Activated CD4-positive, alpha-beta memory T cell treated with anti-CD3 and anti-CD28 coated beads, Interleukin-2, amount 10 ng/mL, durations not matched to agents 7 days and 5 days (primary cell): ENCODE measurements around the gene DUOX1. TPM values are rescaled to one million over a fixed set of nuclear protein-coding genes. Genes with fewer than 3 reads are reported as not detected.
A peak's percentile ranks its signal among the peaks of the same experiment; 100 is the strongest.

Experiments used
- CTCF ChIA-PET: fragments of 350-600 bp; sonication (Branson Sonifier 250); formaldehyde crosslinking; loops from one replicate; lab custom pipeline; 2021; ENCODE audit warnings: antibody characterized with exemption, inconsistent platforms; lab: Charles Lee
- POLR2A ChIA-PET: fragments of 350-600 bp; sonication (Branson Sonifier 250); formaldehyde crosslinking; loops from one replicate; lab custom pipeline; 2021; ENCODE audit warnings: antibody characterized with exemption; lab: Charles Lee
- DNase-seq: peaks from one replicate; pipeline ENCODE4 v3.0.0-alpha.2; 2020
- H3K27ac Mint-ChIP-seq: one replicate; pipeline ENCODE4 v1.8.0; 2021; ENCODE audit warnings: mild to moderate bottlenecking, mixed read lengths
- H3K27me3 Mint-ChIP-seq: one replicate; pipeline ENCODE4 v1.8.0; 2021; ENCODE audit warnings: mixed read lengths
- H3K36me3 Mint-ChIP-seq: one replicate; pipeline ENCODE4 v1.8.0; 2021; ENCODE audit warnings: low read depth, mixed read lengths
- H3K4me1 Mint-ChIP-seq: one replicate; pipeline ENCODE4 v1.8.0; 2021; ENCODE audit warnings: mixed read lengths
- H3K4me3 Mint-ChIP-seq: one replicate; pipeline ENCODE4 v1.8.0; 2021; ENCODE audit warnings: mild to moderate bottlenecking, mixed read lengths
- H3K9me3 Mint-ChIP-seq: one replicate; pipeline ENCODE4 v1.8.0; 2021; ENCODE audit warnings: mixed read lengths
- total RNA-seq, 2 experiments: library from RNA; stranded (reverse); gene quantifications; one replicate each; pipeline ENCODE4 v1.2.3, GENCODE V29; 2021

DUOX1 gene
- total RNA-seq, 2 experiments from 2014 or later = 0.08 TPM; not detected in 1

- POLR2A ChIA-PET = interaction anchor here (3.0 kb wide), 1 partner anchor 28 kb away, joined by 17 read pairs; no protein-coding TSS in a partner anchor
- Mint-ChIP-seq H3K4me1 (peaks cover 13% of the 10 kb centered on the region), H3K4me3 (no peak overlapping the region), H3K36me3 (no peaks in the 10 kb centered on the region), H3K9me3 (no peaks in the 10 kb centered on the region), H3K27ac (no peak overlapping the region), H3K27me3 (no peaks in the 10 kb centered on the region)
- CTCF ChIA-PET = interaction anchor here (0.7 to 12.8 kb wide), 7 partner anchors 9 to 232 kb away, joined by 3 to 163 read pairs (median 4); no protein-coding TSS in a partner anchor
- no peak for DNase-seq
These were observed 40.0 kb downstream of the DUOX1 start for GRCh38 chr15:45169608-45170480.

- H3K36me3 Mint-ChIP-seq = no peaks in the 10 kb centered on the region
- POLR2A ChIA-PET = interaction anchor here (0.6 to 1.0 kb wide), 2 partner anchors 8 to 32 kb away, joined by 3 read pairs; no protein-coding TSS in a partner anchor
These were observed 42.1 kb downstream of the DUOX1 start for GRCh38 chr15:45171912-45172311.

GRCh38 chr15:45174069-45174468, 44.3 kb downstream of the DUOX1 start:
- ChIA-PET POLR2A (no interaction called here), CTCF (interaction anchor here (1.0 to 1.2 kb wide), 2 partner anchors 11 kb away, joined by 3 read pairs; no protein-coding TSS in a partner anchor)
- no peak overlapping the region for H3K27ac Mint-ChIP-seq

More at GRCh38 chr15:45171912-45172311, 42.1 kb downstream of the DUOX1 start:
- no peaks in the 10 kb centered on the region for H3K4me1 Mint-ChIP-seq
- no peaks in the 10 kb centered on the region for H3K27me3 Mint-ChIP-seq
- H3K4me3 Mint-ChIP-seq = no peak overlapping the region
- DNase-seq = no peak
- H3K9me3 Mint-ChIP-seq = no peaks in the 10 kb centered on the region
- H3K27ac Mint-ChIP-seq = no peak overlapping the region
- CTCF ChIA-PET = interaction anchor here (1.2 to 2.1 kb wide), 3 partner anchors 8 to 27 kb away, joined by 3 to 9 read pairs (median 5); no protein-coding TSS in a partner anchor

GRCh38 chr15:45174577-45174976, 44.8 kb downstream of the DUOX1 start:
- ChIA-PET CTCF (interaction anchor here (0.6 to 1.0 kb wide), 3 partner anchors 10 to 27 kb away, joined by 3 to 5 read pairs (median 3); no protein-coding TSS in a partner anchor), POLR2A (no interaction called here)
- no peak overlapping the region for H3K4me3 Mint-ChIP-seq
- no peaks in the 10 kb centered on the region for H3K36me3 Mint-ChIP-seq
- no peaks in the 10 kb centered on the region for H3K9me3 Mint-ChIP-seq
- no peaks in the 10 kb centered on the region for H3K27me3 Mint-ChIP-seq
- no peak overlapping the region for H3K27ac Mint-ChIP-seq
- no peaks in the 10 kb centered on the region for H3K4me1 Mint-ChIP-seq
- DNase-seq = no peak

More at GRCh38 chr15:45174069-45174468, 44.3 kb downstream of the DUOX1 start:
- Mint-ChIP-seq H3K4me3 (no peak overlapping the region), H3K9me3 (no peaks in the 10 kb centered on the region), H3K4me1 (no peaks in the 10 kb centered on the region), H3K36me3 (no peaks in the 10 kb centered on the region), H3K27me3 (no peaks in the 10 kb centered on the region)
- no peak for DNase-seq

GRCh38 chr15:45177285-45177684, 47.5 kb downstream of the DUOX1 start:
- CTCF ChIA-PET = interaction anchor here (1.3 kb wide), 1 partner anchor 10 kb away, joined by 3 read pairs; no protein-coding TSS in a partner anchor
- POLR2A ChIA-PET = interaction anchor here (1.5 to 2.1 kb wide), 2 partner anchors 10 to 21 kb away, joined by 5 to 8 read pairs; no protein-coding TSS in a partner anchor
- H3K4me1 Mint-ChIP-seq = peaks cover 12% of the 10 kb centered on the region
- H3K4me3 Mint-ChIP-seq = no peak overlapping the region
- no peak overlapping the region for H3K27ac Mint-ChIP-seq
- DNase-seq = no peak
- no peaks in the 10 kb centered on the region for H3K36me3 Mint-ChIP-seq
- H3K27me3 Mint-ChIP-seq = no peaks in the 10 kb centered on the region
- no peaks in the 10 kb centered on the region for H3K9me3 Mint-ChIP-seq

- peak; percentile 44 for DNase-seq
- Mint-ChIP-seq H3K4me3 (no peak overlapping the region), H3K4me1 (peaks cover 12% of the 10 kb centered on the region), H3K36me3 (no peaks in the 10 kb centered on the region), H3K9me3 (no peaks in the 10 kb centered on the region), H3K27ac (no peak overlapping the region), H3K27me3 (no peaks in the 10 kb centered on the region)
- ChIA-PET POLR2A (interaction anchor here (1.3 to 3.5 kb wide), 7 partner anchors 8 to 223 kb away, joined by 3 to 17 read pairs (median 5); a partner anchor contains a TSS), CTCF (interaction anchor here (0.8 to 3.5 kb wide), 11 partner anchors 8 to 526 kb away, joined by 3 to 19 read pairs (median 5); no protein-coding TSS in a partner anchor)
These were observed 49.6 kb downstream of the DUOX1 start for GRCh38 chr15:45179221-45179985.

GRCh38 chr15:45180201-45180600, 50.4 kb downstream of the DUOX1 start:
- Mint-ChIP-seq H3K4me1 (peaks cover 12% of the 10 kb centered on the region), H3K4me3 (no peak overlapping the region), H3K27me3 (no peaks in the 10 kb centered on the region), H3K9me3 (no peaks in the 10 kb centered on the region), H3K27ac (peak overlapping the region; percentile 48), H3K36me3 (no peaks in the 10 kb centered on the region)
- ChIA-PET POLR2A (interaction anchor here (0.8 to 3.5 kb wide), 9 partner anchors 9 to 222 kb away, joined by 3 to 17 read pairs (median 3); a partner anchor contains a TSS), CTCF (interaction anchor here (0.7 to 3.5 kb wide), 9 partner anchors 9 to 525 kb away, joined by 3 to 19 read pairs (median 5); a partner anchor contains a TSS)
- DNase-seq = peak; percentile 52

GRCh38 chr15:45180648-45181436, 51.0 kb downstream of the DUOX1 start:
- Mint-ChIP-seq H3K4me1 (peaks cover 12% of the 10 kb centered on the region), H3K4me3 (no peak overlapping the region), H3K9me3 (no peaks in the 10 kb centered on the region), H3K27ac (no peak overlapping the region), H3K36me3 (no peaks in the 10 kb centered on the region), H3K27me3 (peaks cover 1% of the 10 kb centered on the region)
- DNase-seq = no peak
- CTCF ChIA-PET = interaction anchor here (0.7 to 3.5 kb wide), 8 partner anchors 10 to 525 kb away, joined by 3 to 19 read pairs (median 6); a partner anchor contains a TSS
- POLR2A ChIA-PET = interaction anchor here (0.8 to 3.5 kb wide), 9 partner anchors 9 to 221 kb away, joined by 3 to 17 read pairs (median 3); a partner anchor contains a TSS

GRCh38 chr15:45181491-45182285, 51.9 kb downstream of the DUOX1 start:
- Mint-ChIP-seq H3K36me3 (no peaks in the 10 kb centered on the region), H3K27ac (no peak overlapping the region), H3K4me3 (no peak overlapping the region), H3K4me1 (peaks cover 12% of the 10 kb centered on the region), H3K9me3 (no peaks in the 10 kb centered on the region), H3K27me3 (peaks cover 6% of the 10 kb centered on the region)
- no peak for DNase-seq
- ChIA-PET POLR2A (interaction anchor here (0.9 to 3.5 kb wide), 4 partner anchors 14 to 19 kb away, joined by 3 to 17 read pairs (median 8); no protein-coding TSS in a partner anchor), CTCF (interaction anchor here (0.9 to 1.5 kb wide), 2 partner anchors 13 to 18 kb away, joined by 3 read pairs; no protein-coding TSS in a partner anchor)

GRCh38 chr15:45182996-45183395, 53.2 kb downstream of the DUOX1 start:
- H3K4me3 Mint-ChIP-seq = no peak overlapping the region
- no peaks in the 10 kb centered on the region for H3K9me3 Mint-ChIP-seq
- no peak overlapping the region for H3K27ac Mint-ChIP-seq
- DNase-seq = no peak
- peaks cover 17% of the 10 kb centered on the region for H3K4me1 Mint-ChIP-seq
- CTCF ChIA-PET = no interaction called here
- H3K36me3 Mint-ChIP-seq = no peaks in the 10 kb centered on the region
- peaks cover 12% of the 10 kb centered on the region for H3K27me3 Mint-ChIP-seq
- POLR2A ChIA-PET = no interaction called here

GRCh38 chr15:45183511-45183910, 53.7 kb downstream of the DUOX1 start:
- POLR2A ChIA-PET = no interaction called here
- peaks cover 17% of the 10 kb centered on the region for H3K27me3 Mint-ChIP-seq
- CTCF ChIA-PET = no interaction called here
- no peaks in the 10 kb centered on the region for H3K36me3 Mint-ChIP-seq
- H3K27ac Mint-ChIP-seq = no peak overlapping the region
- peaks cover 22% of the 10 kb centered on the region for H3K4me1 Mint-ChIP-seq
- no peak overlapping the region for H3K4me3 Mint-ChIP-seq
- DNase-seq = no peak
- no peaks in the 10 kb centered on the region for H3K9me3 Mint-ChIP-seq
